Measurements from ENCODE around the gene ST7.
"Not testable (repeated sequence)": the region's sequence is repeated elsewhere in the genome, so short reads cannot be mapped to it uniquely, and the experiment has no call there.

DNA sequence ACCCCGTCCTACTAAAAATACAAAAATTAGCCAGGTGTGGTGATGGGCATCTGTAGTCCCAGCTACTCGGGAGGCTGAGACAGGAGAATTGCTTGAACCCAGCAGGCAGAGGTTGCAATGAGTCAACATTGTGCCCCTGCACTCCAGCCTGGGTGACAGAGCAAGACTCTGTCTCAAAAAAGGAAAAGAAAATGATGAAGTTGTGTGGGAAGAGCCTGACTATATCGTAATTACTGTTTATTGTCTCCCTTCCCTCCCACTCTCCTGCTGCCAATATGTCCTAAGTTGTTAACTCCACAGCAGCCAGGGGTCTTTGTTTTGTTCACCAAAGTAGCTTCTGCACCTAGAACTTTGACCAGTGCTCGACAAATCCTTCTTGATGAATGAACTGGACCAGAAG is 16.5 kb upstream of the ST7 start:
- TF ChIP-seq, protein P1, sequence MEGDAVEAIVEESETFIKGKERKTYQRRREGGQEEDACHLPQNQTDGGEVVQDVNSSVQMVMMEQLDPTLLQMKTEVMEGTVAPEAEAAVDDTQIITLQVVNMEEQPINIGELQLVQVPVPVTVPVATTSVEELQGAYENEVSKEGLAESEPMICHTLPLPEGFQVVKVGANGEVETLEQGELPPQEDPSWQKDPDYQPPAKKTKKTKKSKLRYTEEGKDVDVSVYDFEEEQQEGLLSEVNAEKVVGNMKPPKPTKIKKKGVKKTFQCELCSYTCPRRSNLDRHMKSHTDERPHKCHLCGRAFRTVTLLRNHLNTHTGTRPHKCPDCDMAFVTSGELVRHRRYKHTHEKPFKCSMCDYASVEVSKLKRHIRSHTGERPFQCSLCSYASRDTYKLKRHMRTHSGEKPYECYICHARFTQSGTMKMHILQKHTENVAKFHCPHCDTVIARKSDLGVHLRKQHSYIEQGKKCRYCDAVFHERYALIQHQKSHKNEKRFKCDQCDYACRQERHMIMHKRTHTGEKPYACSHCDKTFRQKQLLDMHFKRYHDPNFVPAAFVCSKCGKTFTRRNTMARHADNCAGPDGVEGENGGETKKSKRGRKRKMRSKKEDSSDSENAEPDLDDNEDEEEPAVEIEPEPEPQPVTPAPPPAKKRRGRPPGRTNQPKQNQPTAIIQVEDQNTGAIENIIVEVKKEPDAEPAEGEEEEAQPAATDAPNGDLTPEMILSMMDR (IDR thresholded peaks at IDR 0.05), result not testable (repeated sequence)
- TF ChIP-seq POLR2A, POLR2AphosphoS5 (IDR thresholded peaks at IDR 0.05): not testable (repeated sequence)
